Astrocyte (in vitro differentiated cells and primary cell): ENCODE results near the gene SLC36A4.

Experiments
- CTCF ChIP-seq: IDR thresholded peaks from 2 replicates; pipeline ENCODE4 v1.5.1; 2011; ENCODE audit warnings: low read depth, mild to moderate bottlenecking, inconsistent platforms, low read length, moderate library complexity; ENCODE audit not compliant: insufficient read depth
- EZH2 ChIP-seq: IDR thresholded peaks from 2 replicates; pipeline ENCODE4 v1.6.1; 2012; ENCODE audit warnings: mild to moderate bottlenecking, low read length, inconsistent platforms; ENCODE audit not compliant: insufficient read depth

DNA sequence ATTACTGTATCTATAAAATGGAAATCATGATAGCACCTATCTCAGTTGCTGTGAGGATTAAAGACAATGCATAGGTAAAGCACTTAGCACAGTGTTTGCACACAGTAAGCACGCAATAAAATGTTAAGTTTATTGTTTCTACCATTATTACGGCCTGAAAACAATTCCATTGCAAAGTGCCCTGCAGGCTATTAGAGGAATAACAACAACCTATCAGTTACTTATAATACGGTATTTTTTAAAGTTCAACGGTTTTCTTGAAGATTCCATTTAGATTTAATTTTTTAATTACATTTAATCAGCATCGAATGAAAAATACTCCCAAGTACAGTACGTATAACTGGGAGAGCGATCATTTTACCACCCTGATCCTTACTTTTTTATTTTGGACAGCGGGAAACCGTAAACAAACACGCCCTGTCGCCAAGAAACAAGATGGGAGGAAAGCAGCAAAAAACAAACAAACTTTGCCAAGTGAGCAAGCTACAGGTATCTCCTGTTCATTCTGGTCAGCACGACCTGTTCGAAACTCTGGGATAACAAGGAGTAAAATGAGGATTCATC lies 893 bp downstream of the SLC36A4 start:
- no peak for TF ChIP-seq EZH2
- peak; percentile 56 for TF ChIP-seq CTCF
